ENCODE data around the gene FOXRED2. TPM values are rescaled to one million over a fixed set of nuclear protein-coding genes. Genes with fewer than 3 reads are reported as not detected.

FOXRED2 gene
- total RNA-seq, 2 experiments from 2014 or later = 16.7 to 17.5 TPM

DNA sequence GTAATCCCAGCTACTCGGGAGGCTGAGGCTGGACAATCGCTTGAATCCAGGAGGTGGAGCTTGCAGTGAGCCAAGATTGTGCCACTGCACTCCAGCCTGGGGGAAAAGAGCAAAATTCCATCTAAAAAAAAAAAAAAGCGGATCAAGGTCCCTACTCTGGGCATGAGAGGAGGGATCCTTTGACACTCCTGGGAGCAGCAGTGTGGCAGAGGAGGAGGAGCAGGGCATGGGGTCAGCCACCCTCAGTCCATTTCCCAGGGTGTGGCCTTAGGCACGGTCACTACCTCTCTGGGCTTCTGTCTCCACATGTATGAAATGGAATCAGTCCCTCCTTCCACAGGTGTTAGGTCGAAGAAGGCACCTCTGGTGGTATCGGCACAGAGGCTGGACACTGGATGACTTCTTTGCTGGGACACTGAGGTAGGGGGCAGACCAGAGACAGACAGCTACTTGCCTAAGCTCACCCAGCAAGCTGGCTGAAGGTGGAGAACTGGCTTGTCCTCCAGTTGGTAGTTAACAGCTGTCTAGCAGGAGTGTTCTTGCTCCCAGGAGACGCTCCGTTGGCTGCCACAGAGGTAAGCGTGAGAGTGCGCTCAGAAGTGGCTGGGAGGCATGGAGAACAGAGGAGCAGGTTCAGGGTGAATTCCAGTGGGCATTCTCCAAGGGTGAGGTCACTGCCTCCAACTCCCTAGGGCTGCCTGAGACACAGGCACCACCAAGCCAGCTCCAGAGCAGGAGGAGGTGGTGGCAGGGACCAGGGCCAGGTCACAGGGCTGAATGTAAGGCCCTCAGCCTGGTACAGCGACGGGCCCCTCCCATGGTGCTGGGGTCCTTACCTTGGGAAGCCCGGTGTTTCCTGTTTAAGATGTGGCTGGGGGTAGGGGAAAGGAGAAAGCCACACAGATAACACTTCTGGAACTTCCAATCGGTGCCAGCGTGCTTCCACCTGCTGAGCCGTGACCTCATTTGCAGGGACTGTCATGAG is 44.9 kb downstream of the FOXRED2 start:
- TF ChIP-seq, protein P1, sequence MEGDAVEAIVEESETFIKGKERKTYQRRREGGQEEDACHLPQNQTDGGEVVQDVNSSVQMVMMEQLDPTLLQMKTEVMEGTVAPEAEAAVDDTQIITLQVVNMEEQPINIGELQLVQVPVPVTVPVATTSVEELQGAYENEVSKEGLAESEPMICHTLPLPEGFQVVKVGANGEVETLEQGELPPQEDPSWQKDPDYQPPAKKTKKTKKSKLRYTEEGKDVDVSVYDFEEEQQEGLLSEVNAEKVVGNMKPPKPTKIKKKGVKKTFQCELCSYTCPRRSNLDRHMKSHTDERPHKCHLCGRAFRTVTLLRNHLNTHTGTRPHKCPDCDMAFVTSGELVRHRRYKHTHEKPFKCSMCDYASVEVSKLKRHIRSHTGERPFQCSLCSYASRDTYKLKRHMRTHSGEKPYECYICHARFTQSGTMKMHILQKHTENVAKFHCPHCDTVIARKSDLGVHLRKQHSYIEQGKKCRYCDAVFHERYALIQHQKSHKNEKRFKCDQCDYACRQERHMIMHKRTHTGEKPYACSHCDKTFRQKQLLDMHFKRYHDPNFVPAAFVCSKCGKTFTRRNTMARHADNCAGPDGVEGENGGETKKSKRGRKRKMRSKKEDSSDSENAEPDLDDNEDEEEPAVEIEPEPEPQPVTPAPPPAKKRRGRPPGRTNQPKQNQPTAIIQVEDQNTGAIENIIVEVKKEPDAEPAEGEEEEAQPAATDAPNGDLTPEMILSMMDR (IDR thresholded peaks at IDR 0.05) = no peak
- ChIA-PET CTCF (no interaction called here), POLR2A (no interaction called here)
- Mint-ChIP-seq H3K27me3 (no peaks in the 10 kb centered on the region), H3K4me1 (ENCODE audit: low read depth) (peaks cover 6% of the 10 kb centered on the region), H3K4me3 (no peak overlapping the region), H3K9me3 (no peaks in the 10 kb centered on the region), H3K36me3 (ENCODE audit: low read depth) (no peaks in the 10 kb centered on the region), H3K27ac (no peak overlapping the region)
- intact Hi-C loops (cut with micrococcal nuclease) = no loop called here
- DNase-seq = no peak
- ATAC-seq = no peak

DNA sequence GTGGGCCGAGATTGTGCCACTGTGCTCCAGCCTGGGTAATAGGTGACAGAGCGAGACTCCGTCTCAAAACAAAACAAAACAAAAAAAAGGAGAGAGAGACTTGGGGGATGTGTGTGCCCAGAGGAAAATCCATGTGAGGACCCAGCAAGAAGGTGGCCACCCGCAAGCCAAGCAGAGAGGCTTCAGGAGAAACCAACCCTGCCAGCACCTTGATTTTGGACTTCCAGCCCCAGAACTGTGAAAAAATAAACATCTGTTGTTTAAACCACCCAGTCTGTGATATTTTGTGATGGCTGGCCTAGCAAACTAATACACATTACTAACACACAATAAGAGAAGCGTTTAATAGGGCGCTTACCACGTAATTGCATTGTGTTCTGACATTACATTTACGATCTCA is 46.6 kb downstream of the FOXRED2 start:
- Mint-ChIP-seq H3K9me3 (no peaks in the 10 kb centered on the region), H3K36me3 (ENCODE audit: low read depth) (no peaks in the 10 kb centered on the region), H3K4me3 (no peak overlapping the region), H3K27me3 (no peaks in the 10 kb centered on the region), H3K4me1 (ENCODE audit: low read depth) (peaks cover 11% of the 10 kb centered on the region), H3K27ac (no peak overlapping the region)
- intact Hi-C loops (cut with micrococcal nuclease) = no loop called here
- ChIA-PET POLR2A (interaction anchor here (1.2 kb wide), 1 partner anchor 90 kb away, joined by 4 read pairs; no protein-coding TSS in a partner anchor), CTCF (interaction anchor here (1.1 to 1.5 kb wide), 2 partner anchors 10 to 88 kb away, joined by 3 to 7 read pairs; no protein-coding TSS in a partner anchor)
- TF ChIP-seq, protein P1 (IDR thresholded peaks at IDR 0.05) = no peak
- no peak for ATAC-seq
- no peak for DNase-seq

DNA sequence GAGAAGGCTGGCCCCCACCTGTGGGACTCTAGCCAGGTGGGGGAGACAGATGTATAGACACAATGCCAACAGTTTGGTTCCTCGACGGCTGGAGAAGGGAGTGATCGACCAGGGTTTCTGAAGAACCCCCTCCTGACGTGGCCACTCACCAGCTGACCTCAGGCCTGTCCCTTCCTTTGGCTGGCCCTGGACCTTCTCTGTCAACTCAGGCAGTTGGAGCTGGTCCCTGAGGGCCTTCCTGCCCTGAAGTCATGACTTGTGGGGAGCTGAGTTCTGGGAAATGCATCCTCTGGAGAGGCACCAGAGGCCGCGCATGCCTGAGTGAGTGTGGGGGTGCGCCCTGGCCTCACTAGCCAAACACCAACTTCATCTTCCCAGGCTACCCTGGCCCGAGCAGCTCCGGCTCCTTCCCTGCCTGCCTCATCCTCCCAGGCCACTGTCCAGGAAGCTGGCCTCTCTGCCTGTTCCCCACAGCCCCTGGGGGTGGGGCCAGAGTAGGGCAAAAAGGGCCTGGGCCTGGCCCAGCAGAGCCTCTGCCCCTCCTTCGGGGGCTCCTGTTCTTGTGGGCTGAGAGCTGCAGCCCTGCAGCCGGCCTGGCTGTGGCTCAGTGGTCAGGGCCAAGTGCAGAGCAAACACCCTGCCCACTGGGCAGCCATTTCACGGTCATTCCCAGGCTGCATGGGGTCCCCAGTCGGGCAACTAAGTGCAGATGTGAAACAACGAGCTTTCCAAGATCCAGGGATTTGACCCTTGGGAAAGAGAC is 49.0 kb downstream of the FOXRED2 start:
- DNase-seq (no peak), ATAC-seq (no peak)
- ChIA-PET CTCF (interaction anchor here (1.0 to 1.7 kb wide), 4 partner anchors 12 to 171 kb away, joined by 3 to 8 read pairs (median 4); no protein-coding TSS in a partner anchor), POLR2A (interaction anchor here (0.6 to 1.3 kb wide), 5 partner anchors 8 to 130 kb away, joined by 3 to 4 read pairs (median 3); no protein-coding TSS in a partner anchor)
- Mint-ChIP-seq H3K27ac (no peak overlapping the region), H3K9me3 (no peaks in the 10 kb centered on the region), H3K4me1 (ENCODE audit: low read depth) (peaks cover 22% of the 10 kb centered on the region), H3K4me3 (no peak overlapping the region), H3K27me3 (no peaks in the 10 kb centered on the region), H3K36me3 (ENCODE audit: low read depth) (no peaks in the 10 kb centered on the region)
- intact Hi-C loops (cut with micrococcal nuclease) = no loop called here
- TF ChIP-seq, protein P1 (IDR thresholded peaks at IDR 0.05) = no peak

DNA sequence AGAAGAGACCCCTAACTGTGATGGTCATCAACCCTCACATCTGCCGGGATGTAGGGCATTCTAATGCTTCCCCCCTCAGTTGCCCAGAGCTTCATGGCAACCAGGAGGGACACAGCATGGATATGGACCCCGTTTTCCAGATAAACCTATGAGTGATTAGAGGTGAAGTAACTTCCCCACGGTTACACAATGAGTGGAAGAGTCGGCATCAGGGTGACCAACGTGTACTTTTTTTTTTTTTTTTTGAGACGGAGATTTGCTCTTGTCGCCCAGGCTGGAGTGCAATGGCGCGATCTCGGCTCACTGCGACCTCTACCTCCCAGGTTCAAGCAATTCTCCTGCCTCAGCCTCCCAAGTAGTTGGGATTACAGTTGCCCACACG is 50.4 kb downstream of the FOXRED2 start:
- H3K9me3 Mint-ChIP-seq = no peaks in the 10 kb centered on the region
- H3K4me1 Mint-ChIP-seq (ENCODE audit: low read depth) = peaks cover 36% of the 10 kb centered on the region
- H3K27ac Mint-ChIP-seq = no peak overlapping the region
- H3K4me3 Mint-ChIP-seq = no peak overlapping the region
- ChIA-PET POLR2A (interaction anchor here (1.5 to 2.3 kb wide), 2 partner anchors 117 to 128 kb away, joined by 6 to 8 read pairs; no protein-coding TSS in a partner anchor), CTCF (interaction anchor here (1.3 to 2.6 kb wide), 6 partner anchors 10 to 217 kb away, joined by 3 to 15 read pairs (median 6); partner anchors contain the start of gene APOL2)
- intact Hi-C loops (cut with micrococcal nuclease) = no loop called here
- ATAC-seq (no peak), DNase-seq (no peak)
- no peaks in the 10 kb centered on the region for H3K36me3 Mint-ChIP-seq (ENCODE audit: low read depth)
- H3K27me3 Mint-ChIP-seq = no peaks in the 10 kb centered on the region
- TF ChIP-seq, protein P1 (IDR thresholded peaks at IDR 0.05) = no peak

All from activated CD8-positive, alpha-beta T cell treated with anti-CD3 and anti-CD28 coated beads for 36 hours (primary cell).